MCF 10A (cell line): Measurements from ENCODE around the gene INPP5D. TPM values are rescaled to one million over a fixed set of nuclear protein-coding genes. Genes with fewer than 3 reads are reported as not detected.

Experiments
- BruUV-seq: library from RNA; stranded (reverse); fragments of 400-500 nt; replicated peaks from 2 replicates; lab custom pipeline; 2021; lab: Mats Ljungman, UMichigan
- CTCF ChIA-PET: fragments of 300-600 bp; sonication (Branson Sonifier 250); formaldehyde crosslinking; extraction: SDS; loops from one replicate; lab custom pipeline; 2021; ENCODE audit warnings: antibody characterized with exemption, inconsistent platforms; lab: Yijun Ruan, JAX
- POLR2A ChIA-PET: fragments of 300-600, 350-650 bp; sonication (Branson Sonifier 250); formaldehyde crosslinking; extraction: SDS; loops from one replicate; lab custom pipeline; 2020; ENCODE audit warnings: antibody characterized with exemption, inconsistent platforms; lab: Yijun Ruan, JAX
- DNase-seq: peaks from one replicate; pipeline ENCODE4 v3.0.0-alpha.2; 2018; ENCODE audit not compliant: unreplicated experiment
- H3K27ac Mint-ChIP-seq: one replicate; pipeline ENCODE4 v1.8.0; 2022; ENCODE audit warnings: mild to moderate bottlenecking, low read depth, mixed read lengths; ENCODE audit not compliant: unreplicated experiment
- H3K27me3 Mint-ChIP-seq: one replicate; pipeline ENCODE4 v1.8.0; 2022; ENCODE audit warnings: mixed read lengths; ENCODE audit not compliant: insufficient read depth, unreplicated experiment
- H3K36me3 Mint-ChIP-seq: one replicate; pipeline ENCODE4 v1.8.0; 2022; ENCODE audit warnings: mild to moderate bottlenecking, moderate library complexity, mixed read lengths; ENCODE audit not compliant: insufficient read depth, unreplicated experiment
- H3K4me1 Mint-ChIP-seq: one replicate; pipeline ENCODE4 v1.8.0; 2022; ENCODE audit warnings: mixed read lengths; ENCODE audit not compliant: insufficient read depth, unreplicated experiment
- H3K4me3 Mint-ChIP-seq: one replicate; pipeline ENCODE4 v1.8.0; 2022; ENCODE audit warnings: mild to moderate bottlenecking, moderate library complexity, mixed read lengths; ENCODE audit not compliant: unreplicated experiment
- H3K9me3 Mint-ChIP-seq: one replicate; pipeline ENCODE4 v1.8.0; 2022; ENCODE audit warnings: mixed read lengths; ENCODE audit not compliant: unreplicated experiment
- CTCF ChIP-seq: fragments of 200-600 bp; IDR thresholded peaks from one replicate; pipeline ENCODE4 v1.8.0; 2022; ENCODE audit warnings: antibody characterized with exemption, mild to moderate bottlenecking; ENCODE audit not compliant: unreplicated experiment
- intact Hi-C: fragments of 100-400 bp; cut with micrococcal nuclease; formaldehyde crosslinking; loops from 2 replicates; pipeline ENCODE4 v1.14.1; 2022
- total RNA-seq: library from RNA; stranded (reverse); gene quantifications from 2 replicates; pipeline ENCODE4 v1.2.3, GENCODE V29; 2022

The INPP5D gene
- total RNA-seq, 1 experiment from 2014 or later, result 64.9 TPM

GRCh38 chr2:233041722-233042323 lies 18.3 kb upstream of the INPP5D start:
- no peak for TF ChIP-seq CTCF
- no peaks in the 10 kb centered on the region for H3K36me3 Mint-ChIP-seq
- no peak overlapping the region for H3K27ac Mint-ChIP-seq
- peaks cover 18% of the 10 kb centered on the region for H3K4me1 Mint-ChIP-seq
- no TSS peak for BruUV-seq
- intact Hi-C loops, result no loop called here
- H3K4me3 Mint-ChIP-seq, result no peak overlapping the region
- no peaks in the 10 kb centered on the region for H3K9me3 Mint-ChIP-seq
- POLR2A ChIA-PET, result interaction anchor here (0.6 kb wide), 1 partner anchor 449 kb away, joined by 3 read pairs; no protein-coding TSS in a partner anchor
- CTCF ChIA-PET, result interaction anchor here (0.7 to 1.0 kb wide), 2 partner anchors 12 to 166 kb away, joined by 4 to 5 read pairs; no protein-coding TSS in a partner anchor
- no peak for DNase-seq
- no peaks in the 10 kb centered on the region for H3K27me3 Mint-ChIP-seq

- no TSS peak for BruUV-seq
- TF ChIP-seq CTCF, result no peak
- DNase-seq, result no peak
- H3K27me3 Mint-ChIP-seq, result no peaks in the 10 kb centered on the region
- H3K4me3 Mint-ChIP-seq, result no peak overlapping the region
- no peak overlapping the region for H3K27ac Mint-ChIP-seq
- H3K4me1 Mint-ChIP-seq, result peaks cover 18% of the 10 kb centered on the region
- intact Hi-C loops, result no loop called here
- ChIA-PET POLR2A (no interaction called here), CTCF (interaction anchor here (0.6 kb wide), 2 partner anchors 9 to 11 kb away, joined by 3 read pairs; no protein-coding TSS in a partner anchor)
- no peaks in the 10 kb centered on the region for H3K9me3 Mint-ChIP-seq
- peaks cover under 1% of the 10 kb centered on the region for H3K36me3 Mint-ChIP-seq
These were observed 17.6 kb upstream of the INPP5D start for GRCh38 chr2:233042549-233042948.

GRCh38 chr2:233044974-233045605 lies 15.1 kb upstream of the INPP5D start:
- H3K9me3 Mint-ChIP-seq, result no peaks in the 10 kb centered on the region
- no peak overlapping the region for H3K27ac Mint-ChIP-seq
- H3K4me1 Mint-ChIP-seq, result peaks cover 28% of the 10 kb centered on the region
- BruUV-seq, result no TSS peak
- intact Hi-C loops, result no loop called here
- CTCF ChIA-PET, result no interaction called here
- DNase-seq, result no peak
- POLR2A ChIA-PET, result no interaction called here
- no peak for TF ChIP-seq CTCF
- H3K4me3 Mint-ChIP-seq, result no peak overlapping the region
- H3K36me3 Mint-ChIP-seq, result peaks cover 6% of the 10 kb centered on the region
- H3K27me3 Mint-ChIP-seq, result no peaks in the 10 kb centered on the region

GRCh38 chr2:233047206-233047605 lies 12.9 kb upstream of the INPP5D start:
- Mint-ChIP-seq H3K9me3 (no peaks in the 10 kb centered on the region), H3K36me3 (peaks cover 6% of the 10 kb centered on the region), H3K4me3 (no peak overlapping the region), H3K27ac (no peak overlapping the region), H3K27me3 (no peaks in the 10 kb centered on the region), H3K4me1 (peaks cover 41% of the 10 kb centered on the region)
- BruUV-seq, result no TSS peak
- TF ChIP-seq CTCF, result no peak
- CTCF ChIA-PET, result interaction anchor here (0.6 kb wide), 2 partner anchors 436 to 1373 kb away, joined by 3 to 4 read pairs; no protein-coding TSS in a partner anchor
- POLR2A ChIA-PET, result interaction anchor here (0.8 kb wide), 1 partner anchor 13 kb away, joined by 4 read pairs; the partner anchor contains the start of gene INPP5D
- DNase-seq, result no peak
- intact Hi-C loops, result no loop called here
